ENCODE measurements around the gene PPP6R2. TPM values are rescaled to one million over a fixed set of nuclear protein-coding genes. Genes with fewer than 3 reads are reported as not detected.
"Not testable (repeated sequence)": the region's sequence is repeated elsewhere in the genome, so short reads cannot be mapped to it uniquely, and the experiment has no call there.

PPP6R2 gene
- total and polyA plus RNA-seq, 10 donors = 23.6 to 76.2 (median 62.1) TPM

GRCh38 chr22:50432131-50432876 lies 89.2 kb downstream of the PPP6R2 start:
- no peak overlapping the region for H3K4me3 ChIP-seq
- H3K9me3 ChIP-seq = no peaks in the 10 kb centered on the region
- no peaks in the 10 kb centered on the region for H3K27me3 ChIP-seq (replicated peaks in 1 of 7)
- DNase-seq = no peak
- TF ChIP-seq CTCF (IDR thresholded peaks at IDR 0.05 in 8 of 11, conservative IDR thresholded peaks at IDR 0.05 in 3 of 11) (no peak), POLR2AphosphoS5 (IDR thresholded peaks at IDR 0.05) (peak in 1 of 3 donors; percentile 22)
- no peaks in the 10 kb centered on the region for H3K4me1 ChIP-seq
- WGBS, 5 donors = 95 to 98% (median 96%) methylated on average over 31 to 35 of the region's 35 CpGs
- intact Hi-C loops (cut with DNase I; ENCODE audit: low total_unique reads) = no loop called here
- no peak overlapping the region for H3K27ac ChIP-seq
- H3K36me3 ChIP-seq = peaks cover 7 to 86% (median 81%) of the 10 kb centered on the region in 6 donors

GRCh38 chr22:50432877-50433510 lies 89.9 kb downstream of the PPP6R2 start:
- H3K27ac ChIP-seq; H3K27me3 ChIP-seq (replicated peaks in 1 of 7); DNase-seq; H3K9me3 ChIP-seq; intact Hi-C loops (cut with DNase I; ENCODE audit: low total_unique reads); H3K4me3 ChIP-seq; H3K4me1 ChIP-seq: not testable (repeated sequence)
- H3K36me3 ChIP-seq = peaks cover 7 to 86% (median 81%) of the 10 kb centered on the region in 6 donors
- 91 to 99% (median 96%) methylated on average over 9 to 21 of the region's 24 CpGs for WGBS, 5 donors

- no peaks in the 10 kb centered on the region for H3K9me3 ChIP-seq
- peak; percentile 71 for DNase-seq
- no peaks in the 10 kb centered on the region for H3K27me3 ChIP-seq (replicated peaks in 1 of 7)
- no peak for TF ChIP-seq POLR2A (IDR thresholded peaks at IDR 0.05)
- no peak for TF ChIP-seq POLR2AphosphoS5 (IDR thresholded peaks at IDR 0.05)
- TF ChIP-seq CTCF (IDR thresholded peaks at IDR 0.05 in 8 of 11, conservative IDR thresholded peaks at IDR 0.05 in 3 of 11) = no peak
- H3K4me1 ChIP-seq = no peaks in the 10 kb centered on the region
- no peak overlapping the region for H3K27ac ChIP-seq
- H3K36me3 ChIP-seq = peaks cover 7 to 86% (median 82%) of the 10 kb centered on the region in 6 donors
- WGBS, 5 donors = 79 to 94% (median 91%) methylated on average over 13 to 24 of the region's 24 CpGs
- no peak overlapping the region for H3K4me3 ChIP-seq
- intact Hi-C loops (cut with DNase I; ENCODE audit: low total_unique reads) = no loop called here
These were observed 91.7 kb downstream of the PPP6R2 start for GRCh38 chr22:50434849-50435248.

- intact Hi-C loops (cut with DNase I; ENCODE audit: low total_unique reads) = no loop called here
- H3K9me3 ChIP-seq = no peaks in the 10 kb centered on the region
- H3K27ac ChIP-seq = no peak overlapping the region
- DNase-seq = no peak
- WGBS, 5 donors = 89 to 95% (median 91%) methylated on average over 15 to 20 of the region's 20 CpGs
- no peak overlapping the region for H3K4me3 ChIP-seq
- no peaks in the 10 kb centered on the region for H3K27me3 ChIP-seq (replicated peaks in 1 of 7)
- TF ChIP-seq CTCF (IDR thresholded peaks at IDR 0.05 in 8 of 11, conservative IDR thresholded peaks at IDR 0.05 in 3 of 11) (no peak), POLR2AphosphoS5 (IDR thresholded peaks at IDR 0.05) (peak in 1 of 3 donors; percentile 39)
- H3K36me3 ChIP-seq = peaks cover 7 to 86% (median 82%) of the 10 kb centered on the region in 6 donors
- H3K4me1 ChIP-seq = no peaks in the 10 kb centered on the region
These were observed 92.3 kb downstream of the PPP6R2 start for GRCh38 chr22:50435291-50436014.

Data from spleen (tissue), 11 donors.